GM12874 (cell line): ENCODE measurements around the gene ERVV-1.

Source experiments
- TF ChIP-seq, protein P1 (sequence below): IDR thresholded peaks from 2 replicates; pipeline ENCODE4 v1.5.1; 2011; ENCODE audit warnings: low read depth, mild to moderate bottlenecking, control low read depth, low read length, moderate library complexity; ENCODE audit not compliant: insufficient read depth

The ERVV-1 gene

DNA sequence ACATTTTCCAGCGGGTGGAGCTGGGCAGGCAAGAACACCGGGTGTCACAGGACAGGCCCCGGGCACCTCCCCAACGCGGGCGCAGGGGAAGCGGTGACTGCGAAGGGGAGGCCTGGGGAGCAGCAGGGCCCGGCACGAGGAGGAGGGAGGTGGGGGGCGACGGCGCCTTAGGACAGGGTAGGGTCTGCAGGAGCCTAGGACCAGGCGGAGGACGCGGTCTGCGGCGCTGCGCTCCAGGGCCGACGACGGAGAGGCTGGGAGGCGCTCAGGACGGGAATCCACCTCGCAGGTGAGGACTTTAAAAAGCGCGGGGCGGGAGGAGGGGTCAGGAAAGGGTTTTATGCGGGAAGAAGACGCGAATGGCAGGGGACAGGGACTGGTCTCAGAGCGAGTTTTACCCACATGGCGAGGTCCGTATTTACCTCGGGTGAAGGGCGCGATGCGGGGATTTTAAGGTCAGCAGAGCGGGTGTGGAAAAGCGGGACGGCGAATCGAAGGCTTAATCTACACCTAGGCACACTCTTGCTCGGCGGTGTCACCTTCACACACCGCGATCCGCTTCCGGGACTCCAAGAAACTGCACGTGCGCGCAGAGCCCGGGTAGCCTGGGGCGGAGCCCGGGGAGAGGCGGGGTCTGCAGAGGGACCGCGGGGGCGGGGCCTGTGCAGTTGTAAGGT lies 44.3 kb downstream of the ERVV-1 start:
- TF ChIP-seq, protein P1, sequence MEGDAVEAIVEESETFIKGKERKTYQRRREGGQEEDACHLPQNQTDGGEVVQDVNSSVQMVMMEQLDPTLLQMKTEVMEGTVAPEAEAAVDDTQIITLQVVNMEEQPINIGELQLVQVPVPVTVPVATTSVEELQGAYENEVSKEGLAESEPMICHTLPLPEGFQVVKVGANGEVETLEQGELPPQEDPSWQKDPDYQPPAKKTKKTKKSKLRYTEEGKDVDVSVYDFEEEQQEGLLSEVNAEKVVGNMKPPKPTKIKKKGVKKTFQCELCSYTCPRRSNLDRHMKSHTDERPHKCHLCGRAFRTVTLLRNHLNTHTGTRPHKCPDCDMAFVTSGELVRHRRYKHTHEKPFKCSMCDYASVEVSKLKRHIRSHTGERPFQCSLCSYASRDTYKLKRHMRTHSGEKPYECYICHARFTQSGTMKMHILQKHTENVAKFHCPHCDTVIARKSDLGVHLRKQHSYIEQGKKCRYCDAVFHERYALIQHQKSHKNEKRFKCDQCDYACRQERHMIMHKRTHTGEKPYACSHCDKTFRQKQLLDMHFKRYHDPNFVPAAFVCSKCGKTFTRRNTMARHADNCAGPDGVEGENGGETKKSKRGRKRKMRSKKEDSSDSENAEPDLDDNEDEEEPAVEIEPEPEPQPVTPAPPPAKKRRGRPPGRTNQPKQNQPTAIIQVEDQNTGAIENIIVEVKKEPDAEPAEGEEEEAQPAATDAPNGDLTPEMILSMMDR: no peak
